ENCODE results near the gene CD6. TPM values are rescaled to one million over a fixed set of nuclear protein-coding genes. Genes with fewer than 3 reads are reported as not detected.

CD6 gene
- total RNA-seq (1 to 10 TPM in 1 of 2 donors, under 1 TPM in 1; 0.87 to 1.6 TPM), polyA plus RNA-seq (ENCODE audit: insufficient read depth, low read depth, low replicate concordance) (3.1 TPM)
- long read RNA-seq, donor 1 = 0 reads
- long read RNA-seq, donor 2 = 0 reads

- WGBS, 2 donors = 85 to 87% methylated on average over 16 of the region's 16 CpGs
- Histone ChIP-seq H3K4me3 (no peak within 1 kb of the TSS), H3K27me3 (no peaks in the 10 kb centered on the region), H3K4me1 (no peaks in the 10 kb centered on the region), H3K36me3 (ENCODE audit: low read depth, missing control alignments) (no peaks in the 10 kb centered on the region), H3K9me3 (no peaks in the 10 kb centered on the region), H3K27ac (no peak within 1 kb of the TSS)
- intact Hi-C loops (cut with DNase I; ENCODE audit: low total_unique reads) = no loop called here
- no peak for DNase-seq
- no peak for TF ChIP-seq CTCF (IDR thresholded peaks at IDR 0.05)
- TF ChIP-seq POLR2A (IDR thresholded peaks at IDR 0.05) = no peak
These were observed at the start of gene CD6 for GRCh38 chr11:60971520-60971919. CD6 (plus strand) TSS chr11:60971680; CDS start chr11:60971866, 186 bp downstream.

GRCh38 chr11:60921777-60922335 is 49.6 kb upstream of the CD6 start:
- 67 to 86% methylated on average over 6 to 23 of the region's 23 CpGs for WGBS, 2 donors
- intact Hi-C loops (cut with DNase I; ENCODE audit: low total_unique reads) = no loop called here
- no peak overlapping the region for H3K4me3 ChIP-seq
- H3K27ac ChIP-seq = no peak overlapping the region
- no peak for DNase-seq
- no peaks in the 10 kb centered on the region for H3K9me3 ChIP-seq
- no peaks in the 10 kb centered on the region for H3K27me3 ChIP-seq
- peaks cover 18% of the 10 kb centered on the region for H3K4me1 ChIP-seq
- TF ChIP-seq POLR2A (IDR thresholded peaks at IDR 0.05) (no peak), CTCF (IDR thresholded peaks at IDR 0.05) (no peak)
- no peaks in the 10 kb centered on the region for H3K36me3 ChIP-seq (ENCODE audit: low read depth, missing control alignments)

GRCh38 chr11:60922906-60923305 is 48.6 kb upstream of the CD6 start:
- Histone ChIP-seq H3K9me3 (no peaks in the 10 kb centered on the region), H3K4me3 (no peak overlapping the region), H3K4me1 (peaks cover 15% of the 10 kb centered on the region), H3K27ac (no peak overlapping the region), H3K36me3 (ENCODE audit: low read depth, missing control alignments) (no peaks in the 10 kb centered on the region), H3K27me3 (no peaks in the 10 kb centered on the region)
- no peak for TF ChIP-seq CTCF (IDR thresholded peaks at IDR 0.05)
- no peak for TF ChIP-seq POLR2A (IDR thresholded peaks at IDR 0.05)
- 73 to 85% methylated on average over 6 of the region's 6 CpGs for WGBS, 2 donors
- intact Hi-C loops (cut with DNase I; ENCODE audit: low total_unique reads) = no loop called here
- no peak for DNase-seq

- Histone ChIP-seq H3K9me3 (no peaks in the 10 kb centered on the region), H3K4me1 (peaks cover 15% of the 10 kb centered on the region), H3K4me3 (no peak overlapping the region), H3K27ac (no peak overlapping the region), H3K36me3 (ENCODE audit: low read depth, missing control alignments) (no peaks in the 10 kb centered on the region), H3K27me3 (no peaks in the 10 kb centered on the region)
- TF ChIP-seq CTCF (IDR thresholded peaks at IDR 0.05) = no peak
- TF ChIP-seq POLR2A (IDR thresholded peaks at IDR 0.05) = no peak
- no peak for DNase-seq
- intact Hi-C loops (cut with DNase I; ENCODE audit: low total_unique reads) = no loop called here
- WGBS, 2 donors = 69 to 70% methylated on average over 4 to 5 of the region's 5 CpGs
These were observed 48.2 kb upstream of the CD6 start for GRCh38 chr11:60923326-60923725.

GRCh38 chr11:60923800-60924109 is 47.7 kb upstream of the CD6 start:
- no peak for DNase-seq
- 21 to 35% methylated on average over 2 to 6 of the region's 6 CpGs for WGBS, 2 donors
- H3K27me3 ChIP-seq = no peaks in the 10 kb centered on the region
- H3K4me3 ChIP-seq = no peak overlapping the region
- intact Hi-C loops (cut with DNase I; ENCODE audit: low total_unique reads) = no loop called here
- H3K4me1 ChIP-seq = peaks cover 15% of the 10 kb centered on the region
- no peak overlapping the region for H3K27ac ChIP-seq
- H3K9me3 ChIP-seq = no peaks in the 10 kb centered on the region
- TF ChIP-seq CTCF (IDR thresholded peaks at IDR 0.05) (no peak), POLR2A (IDR thresholded peaks at IDR 0.05) (no peak)
- H3K36me3 ChIP-seq (ENCODE audit: low read depth, missing control alignments) = no peaks in the 10 kb centered on the region
